ENCODE measurements around the gene CCM2. TPM values are rescaled to one million over a fixed set of nuclear protein-coding genes. Genes with fewer than 3 reads are reported as not detected.

Gene CCM2
- total and polyA plus RNA-seq, 2 of the 8 experiments (the other 6 are each of a cell fraction or from before 2014, with no cell fraction given): 31.6 to 41.2 TPM

GRCh38 chr7:44986218-44987053 is 13.6 kb upstream of the CCM2 start (continued):
- TF ChIP-seq KDM4A (IDR thresholded peaks at IDR 0.05; ENCODE audit: low read depth, low read length, severe bottlenecking): peak; percentile 61
- TF ChIP-seq E2F6 (IDR thresholded peaks at IDR 0.05): 0 out of 2 replicates have a peak, but pooled peaks have one; percentile 48
- TF ChIP-seq YY1 (IDR thresholded peaks at IDR 0.05; ENCODE audit: low read depth, low read length): 0 out of 2 replicates have a peak, but pooled peaks have one; percentile 27
- no peak for TF ChIP-seq RFX5 (IDR thresholded peaks at IDR 0.05; ENCODE audit: borderline replicate concordance, low read depth, low read length)
- TF ChIP-seq RAD21 (IDR thresholded peaks at IDR 0.05 in 1 of 2, conservative IDR thresholded peaks at IDR 0.05 in 1 of 2; ENCODE audit: low read depth in 2 of 2, low read length in 2 of 2): no peak
- peak; percentile 96 for TF ChIP-seq ATF2 (IDR thresholded peaks at IDR 0.05; ENCODE audit: low read length)
- TF ChIP-seq HDAC6 (IDR thresholded peaks at IDR 0.05; ENCODE audit: low read depth, low read length): no peak
- TF ChIP-seq CHD2 (IDR thresholded peaks at IDR 0.05; ENCODE audit: low read length): no peak; the same call in 1 of the 2 replicates
- TF ChIP-seq RBBP5 (IDR thresholded peaks at IDR 0.05; ENCODE audit: borderline replicate concordance, low read depth, low read length): peak; percentile 81
- no peak for TF ChIP-seq SIRT6 (IDR thresholded peaks at IDR 0.05; ENCODE audit: low read length)
- peak; percentile 33; the same call in 1 of the 2 replicates for TF ChIP-seq EGR1 (IDR thresholded peaks at IDR 0.05; ENCODE audit: borderline replicate concordance, low read depth, low read length)
- peak; percentile 42; the same call in 1 of the 2 replicates for TF ChIP-seq SRF (IDR thresholded peaks at IDR 0.05; ENCODE audit: low read depth, low read length)
- TF ChIP-seq SIN3A (conservative IDR thresholded peaks at IDR 0.05 in 1 of 2, IDR thresholded peaks at IDR 0.05 in 1 of 2; ENCODE audit: low read depth in 1 of 2, low read length in 2 of 2): peak in 1 of 2 experiments; percentile 80; a peak in 1 of 4 replicates
- peak; percentile 96 for TF ChIP-seq TBP (IDR thresholded peaks at IDR 0.05; ENCODE audit: low read depth, low read length)
- TF ChIP-seq GTF2F1 (IDR thresholded peaks at IDR 0.05; ENCODE audit: borderline replicate concordance, low read depth, low read length): peak; percentile 83
- no peak for TF ChIP-seq SIX5 (IDR thresholded peaks at IDR 0.05; ENCODE audit: low read depth, low read length)
- peak; percentile 83 for TF ChIP-seq CEBPB (IDR thresholded peaks at IDR 0.05; ENCODE audit: low read depth, low read length)
- TF ChIP-seq JUND (IDR thresholded peaks at IDR 0.05; ENCODE audit: low read length): peak; percentile 91
- peak; percentile 98 for TF ChIP-seq MAX (IDR thresholded peaks at IDR 0.05)
- peak; percentile 66 for TF ChIP-seq SP1 (IDR thresholded peaks at IDR 0.05; ENCODE audit: low read depth, low read length)
- TF ChIP-seq EZH2 (IDR thresholded peaks at IDR 0.05; ENCODE audit: low read depth, low read length, severe bottlenecking): no peak

Data from H1 (cell line).